ENCODE results near the gene ADCY3.

DNA sequence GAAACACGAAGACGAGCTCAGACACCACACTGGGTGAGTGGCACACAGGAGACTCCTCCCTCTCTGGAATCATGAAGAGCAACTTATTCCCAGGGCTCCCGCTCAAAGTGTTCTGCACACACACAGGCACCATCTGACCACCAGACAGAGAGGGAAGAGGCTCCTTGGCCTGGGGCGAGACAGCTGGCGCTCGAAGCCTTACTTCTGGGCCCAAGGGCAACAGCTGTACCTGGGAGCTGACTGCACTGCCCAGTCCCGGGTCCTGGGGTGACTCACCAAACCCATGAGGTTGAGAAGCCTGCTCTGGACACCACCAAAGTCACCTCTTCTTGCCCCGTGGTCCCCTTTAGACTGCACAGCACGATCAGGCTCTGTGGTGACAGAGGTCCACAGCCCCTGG, 42.4 kb downstream of the ADCY3 start:
- TF ChIP-seq, protein P1, sequence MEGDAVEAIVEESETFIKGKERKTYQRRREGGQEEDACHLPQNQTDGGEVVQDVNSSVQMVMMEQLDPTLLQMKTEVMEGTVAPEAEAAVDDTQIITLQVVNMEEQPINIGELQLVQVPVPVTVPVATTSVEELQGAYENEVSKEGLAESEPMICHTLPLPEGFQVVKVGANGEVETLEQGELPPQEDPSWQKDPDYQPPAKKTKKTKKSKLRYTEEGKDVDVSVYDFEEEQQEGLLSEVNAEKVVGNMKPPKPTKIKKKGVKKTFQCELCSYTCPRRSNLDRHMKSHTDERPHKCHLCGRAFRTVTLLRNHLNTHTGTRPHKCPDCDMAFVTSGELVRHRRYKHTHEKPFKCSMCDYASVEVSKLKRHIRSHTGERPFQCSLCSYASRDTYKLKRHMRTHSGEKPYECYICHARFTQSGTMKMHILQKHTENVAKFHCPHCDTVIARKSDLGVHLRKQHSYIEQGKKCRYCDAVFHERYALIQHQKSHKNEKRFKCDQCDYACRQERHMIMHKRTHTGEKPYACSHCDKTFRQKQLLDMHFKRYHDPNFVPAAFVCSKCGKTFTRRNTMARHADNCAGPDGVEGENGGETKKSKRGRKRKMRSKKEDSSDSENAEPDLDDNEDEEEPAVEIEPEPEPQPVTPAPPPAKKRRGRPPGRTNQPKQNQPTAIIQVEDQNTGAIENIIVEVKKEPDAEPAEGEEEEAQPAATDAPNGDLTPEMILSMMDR (IDR thresholded peaks at IDR 0.05 in 8 of 11, conservative IDR thresholded peaks at IDR 0.05 in 3 of 11): no peak
- TF ChIP-seq POLR2A (IDR thresholded peaks at IDR 0.05) (no peak), POLR2AphosphoS5 (IDR thresholded peaks at IDR 0.05) (no peak)
